H9 (cell line): ENCODE measurements around the gene SGCD. TPM values are rescaled to one million over a fixed set of nuclear protein-coding genes. Genes with fewer than 3 reads are reported as not detected.

ENCODE experiments used
- DNase-seq: peaks from one replicate; pipeline ENCODE4 v3.0.0-alpha.2; 2017
- H2AFZ ChIP-seq: one replicate; pipeline ENCODE4 v1.6.1; 2013; ENCODE audit warnings: mild to moderate bottlenecking, low read length, control low read depth, moderate library complexity
- H2AK5ac ChIP-seq: 2 replicates; pipeline ENCODE4 v1.6.1; 2013; ENCODE audit warnings: low read length, control low read depth, mixed read lengths; ENCODE audit not compliant: insufficient read length
- H2BK120ac ChIP-seq: one replicate; pipeline ENCODE4 v1.6.1; 2013; ENCODE audit warnings: low read depth, mild to moderate bottlenecking, low read length, control low read depth, inconsistent platforms; ENCODE audit not compliant: poor library complexity, severe bottlenecking
- H2BK12ac ChIP-seq: 2 replicates; pipeline ENCODE4 v1.6.1; 2013; ENCODE audit warnings: low read length, control low read depth, mixed read lengths, low read depth; ENCODE audit not compliant: insufficient read length
- H2BK15ac ChIP-seq: 2 replicates; pipeline ENCODE4 v1.6.1; 2013; ENCODE audit warnings: low read depth, low read length, control low read depth
- H2BK20ac ChIP-seq: one replicate; pipeline ENCODE4 v1.6.1; 2013; ENCODE audit warnings: low read depth, mild to moderate bottlenecking, low read length, control low read depth, inconsistent platforms; ENCODE audit not compliant: poor library complexity, severe bottlenecking
- H2BK5ac ChIP-seq: 2 replicates; pipeline ENCODE4 v1.6.1; 2013; ENCODE audit warnings: low read length, control low read depth, mixed read lengths; ENCODE audit not compliant: insufficient read length
- H3K14ac ChIP-seq: 2 replicates; pipeline ENCODE4 v1.6.1; 2013; ENCODE audit warnings: low read length, control low read depth; ENCODE audit not compliant: insufficient read depth
- H3K18ac ChIP-seq: 2 replicates; pipeline ENCODE4 v1.6.1; 2013; ENCODE audit warnings: low read depth, mild to moderate bottlenecking, mixed read lengths, low read length, control low read depth; ENCODE audit not compliant: insufficient read length
- H3K23ac ChIP-seq: 2 replicates; pipeline ENCODE4 v1.6.1; 2013; ENCODE audit warnings: low read length, control low read depth, mixed read lengths, low read depth; ENCODE audit not compliant: insufficient read length
- H3K23me2 ChIP-seq: 2 replicates; pipeline ENCODE4 v1.6.1; 2013; ENCODE audit warnings: low read depth, mild to moderate bottlenecking, mixed read lengths, low read length, control low read depth; ENCODE audit not compliant: insufficient read length, poor library complexity, severe bottlenecking
- H3K27ac ChIP-seq: 2 replicates; pipeline ENCODE4 v1.5.1; 2013; ENCODE audit warnings: low read length, control low read depth, mixed read lengths, low read depth; ENCODE audit not compliant: insufficient read length
- H3K27me3 ChIP-seq: 2 replicates; pipeline ENCODE4 v1.6.1; 2013; ENCODE audit warnings: low read length, control low read depth, inconsistent platforms; ENCODE audit not compliant: insufficient read depth
- H3K4ac ChIP-seq: 2 replicates; pipeline ENCODE4 v1.6.1; 2013; ENCODE audit warnings: low read depth, mild to moderate bottlenecking, control low read depth, inconsistent platforms, low read length, moderate library complexity
- H3K4me1 ChIP-seq: 2 replicates; pipeline ENCODE4 v1.6.1; 2013; ENCODE audit warnings: low read length, control low read depth, inconsistent platforms; ENCODE audit not compliant: insufficient read depth
- H3K4me2 ChIP-seq: 2 replicates; pipeline ENCODE4 v1.6.1; 2013; ENCODE audit warnings: low read length, control low read depth, mixed read lengths; ENCODE audit not compliant: insufficient read length, insufficient read depth
- H3K56ac ChIP-seq: 2 replicates; pipeline ENCODE4 v1.6.1; 2013; ENCODE audit warnings: low read depth, mild to moderate bottlenecking, mixed read lengths, low read length, control low read depth; ENCODE audit not compliant: insufficient read length
- H3K79me1 ChIP-seq: 2 replicates; pipeline ENCODE4 v1.6.1; 2013; ENCODE audit warnings: low read depth, mild to moderate bottlenecking, moderate library complexity, low read length, control low read depth, inconsistent platforms; ENCODE audit not compliant: insufficient read depth, poor library complexity, severe bottlenecking
- H3K79me2 ChIP-seq: 2 replicates; pipeline ENCODE4 v1.6.1; 2013; ENCODE audit warnings: low read length, control low read depth, inconsistent platforms; ENCODE audit not compliant: insufficient read depth
- H3K9ac ChIP-seq: 2 replicates; pipeline ENCODE4 v1.6.1; 2013; ENCODE audit warnings: low read length, control low read depth, mixed read lengths; ENCODE audit not compliant: insufficient read length; ENCODE audit errors: extremely low read depth
- H3K9me3 ChIP-seq: one replicate; pipeline ENCODE4 v1.6.1; 2013; ENCODE audit warnings: low read depth, low read length, inconsistent platforms; ENCODE audit not compliant: control insufficient read depth
- H3T11ph ChIP-seq: one replicate; pipeline ENCODE4 v1.6.1; 2013; ENCODE audit warnings: mild to moderate bottlenecking, low read length, control low read depth, inconsistent platforms
- H4K20me1 ChIP-seq: one replicate; pipeline ENCODE4 v1.6.1; 2013; ENCODE audit not compliant: control insufficient read depth, insufficient read length, insufficient read depth
- H4K5ac ChIP-seq: 2 replicates; pipeline ENCODE4 v1.6.1; 2013; ENCODE audit warnings: low read depth, mild to moderate bottlenecking, mixed read lengths, low read length, control low read depth; ENCODE audit not compliant: insufficient read length
- H4K8ac ChIP-seq: replicated peaks from 2 replicates; pipeline ENCODE4 v1.6.1; 2013; ENCODE audit warnings: low read length, control low read depth, mixed read lengths, low read depth; ENCODE audit not compliant: insufficient read length
- H4K91ac ChIP-seq: 2 replicates; pipeline ENCODE4 v1.6.1; 2013; ENCODE audit warnings: low read depth, mild to moderate bottlenecking, moderate library complexity, mixed read lengths, low read length, control low read depth; ENCODE audit not compliant: insufficient read length
- H3K27ac Mint-ChIP-seq, 3 experiments: 2 replicates in 2 of 3; 3 replicates in 1 of 3; pipeline ENCODE4 v1.8.0; 2020 to 2021; ENCODE audit warnings: mixed read lengths in 3 of 3, mild to moderate bottlenecking in 1 of 3, moderate library complexity in 1 of 3
- H3K27me3 Mint-ChIP-seq: 2 replicates; pipeline ENCODE4 v1.8.0; 2021; ENCODE audit warnings: low read depth, mild to moderate bottlenecking, moderate library complexity, mixed read lengths
- H3K36me3 Mint-ChIP-seq, 3 experiments: 2 replicates in 2 of 3; 3 replicates in 1 of 3; pipeline ENCODE4 v1.8.0; 2020 to 2021; ENCODE audit warnings: low read depth in 3 of 3, mixed read lengths in 3 of 3; ENCODE audit not compliant: insufficient read depth in 1 of 3
- H3K4me1 Mint-ChIP-seq, 2 experiments: 2 replicates each; pipeline ENCODE4 v1.8.0; 2020; ENCODE audit warnings: mixed read lengths in 2 of 2
- H3K4me3 Mint-ChIP-seq, 2 experiments: 2 replicates in 1 of 2; 3 replicates in 1 of 2; pipeline ENCODE4 v1.8.0; 2020 to 2021; ENCODE audit warnings: mild to moderate bottlenecking in 2 of 2, mixed read lengths in 2 of 2, moderate library complexity in 1 of 2
- H3K9me3 Mint-ChIP-seq, 2 experiments: 2 replicates in 1 of 2; 3 replicates in 1 of 2; pipeline ENCODE4 v1.8.0; 2020; ENCODE audit warnings: mild to moderate bottlenecking in 2 of 2, mixed read lengths in 2 of 2, moderate library complexity in 1 of 2
- CTCF ChIP-seq: fragments of 200-600 bp; sonication (generic); conservative IDR thresholded peaks from 3 replicates; pipeline ENCODE4 v1.8.0; 2021; ENCODE audit warnings: antibody characterized with exemption, mild to moderate bottlenecking
- WGBS: extraction: QIAGEN DNeasy Blood & Tissue Kit; methylation state at CpG from one replicate; pipeline ENCODE4 v1.1.7; 2013; ENCODE audit warnings: missing lambda C conversion rate, low lambda C conversion rate, mixed read lengths; ENCODE audit not compliant: insufficient read length; ENCODE audit errors: extremely low coverage; 5-methylcytosine and 5-hydroxymethylcytosine counted together
- total RNA-seq: library from RNA; stranded (reverse); gene quantifications from 2 replicates; pipeline ENCODE4 v1.2.1, GENCODE V29; 2021

The SGCD gene
- total RNA-seq, 1 experiment from 2014 or later = 0.11 TPM

- Histone ChIP-seq H2AK5ac (no peak overlapping the region), H3K27me3 (no peaks in the 10 kb centered on the region), H3K79me1 (no peaks in the 10 kb centered on the region), H2BK120ac (no peak overlapping the region), H2AFZ (no peak overlapping the region), H2BK15ac (no peak overlapping the region), H3T11ph (no peak overlapping the region), H2BK12ac (no peak overlapping the region), H4K8ac (no peak overlapping the region), H4K5ac (no peak overlapping the region), H3K79me2 (no peaks in the 10 kb centered on the region), H3K27ac (no peak overlapping the region), H3K4ac (no peak overlapping the region), H3K23ac (no peak overlapping the region), H3K4me1 (no peaks in the 10 kb centered on the region), H4K20me1 (no peaks in the 10 kb centered on the region), H2BK5ac (no peak overlapping the region), H3K23me2 (no peaks in the 10 kb centered on the region), H3K9me3 (no peaks in the 10 kb centered on the region), H3K56ac (no peak overlapping the region), H3K9ac (no peak overlapping the region), H3K14ac (no peak overlapping the region), H3K18ac (no peak overlapping the region), H4K91ac (no peak overlapping the region), H3K4me2 (no peak overlapping the region), H2BK20ac (no peak overlapping the region)
- TF ChIP-seq CTCF = no peak
- H3K27ac Mint-ChIP-seq = peak overlapping the region in 1 of 3 experiments; percentile 35; a peak in 3 of 7 replicates
- H3K36me3 Mint-ChIP-seq = no peaks in the 10 kb centered on the region; a peak in 1 of 7 replicates
- no peak overlapping the region for H3K4me3 Mint-ChIP-seq
- DNase-seq = no peak
- peaks cover 14 to 21% of the 10 kb centered on the region in 2 experiments for H3K4me1 Mint-ChIP-seq
- H3K27me3 Mint-ChIP-seq = no peaks in the 10 kb centered on the region
- WGBS = no CpG with 5 or more reads among the region's 3 CpGs
- no peaks in the 10 kb centered on the region for H3K9me3 Mint-ChIP-seq
These were observed 149.2 kb downstream of the SGCD start for GRCh38 chr5:156476158-156476551.
